HepG2 (cell line): ENCODE data around the gene RAB15. TPM values are rescaled to one million over a fixed set of nuclear protein-coding genes. Genes with fewer than 3 reads are reported as not detected.

Experiments
- AKAP8 ChIP-seq: sonication (generic); formaldehyde crosslinking; IDR thresholded peaks from 2 replicates; pipeline ENCODE4 v1.5.1; 2020; ENCODE audit warnings: mild to moderate bottlenecking, missing genetic modification reagents
- ARID3A ChIP-seq: IDR thresholded peaks from 2 replicates; pipeline ENCODE4 v1.6.1; 2012; ENCODE audit warnings: low read depth, low read length, improper control_type of control experiment
- CERS6 ChIP-seq: sonication (generic); formaldehyde crosslinking; IDR thresholded peaks from 2 replicates; pipeline ENCODE4 v1.5.0; 2020; ENCODE audit warnings: missing genetic modification reagents
- GMEB2 ChIP-seq: IDR thresholded peaks from 2 replicates; pipeline ENCODE4 v1.6.1; 2016; ENCODE audit warnings: missing biosample characterization, missing genetic modification reagents, low read depth
- KDM1A ChIP-seq: IDR thresholded peaks from 2 replicates; pipeline ENCODE4 v1.6.1; 2016; ENCODE audit warnings: missing compliant biosample characterization
- KLF15 ChIP-seq: sonication (generic); formaldehyde crosslinking; IDR thresholded peaks from 2 replicates; pipeline ENCODE4 v1.8.1; 2023; ENCODE audit warnings: borderline replicate concordance, mild to moderate bottlenecking, inconsistent platforms, missing genetic modification reagents, mixed read lengths
- LCORL ChIP-seq, 2 experiments: fragments of 450-650 bp in 1 of 2; sonication (generic) in 1 of 2; formaldehyde crosslinking in 1 of 2; IDR thresholded peaks; 2 replicates each; pipeline versions ENCODE4 v1.5.0 to v1.6.1; 2017 to 2020; ENCODE audit warnings: antibody characterized with exemption in 1 of 2, missing genetic modification reagents in 1 of 2
- NR2F1 ChIP-seq, 2 experiments: fragments of 450-650 bp in 1 of 2; formaldehyde crosslinking in 1 of 2; IDR thresholded peaks; 2 replicates each; pipeline versions ENCODE4 v1.5.0 to v1.6.1; 2016 to 2020; ENCODE audit warnings: mild to moderate bottlenecking in 1 of 2, missing compliant biosample characterization in 1 of 2, missing genetic modification reagents in 1 of 2, moderate library complexity in 1 of 2
- RAD21 ChIP-seq: fragments of 450-650 bp; formaldehyde crosslinking; IDR thresholded peaks from 2 replicates; pipeline ENCODE4 v1.5.0; 2020; ENCODE audit warnings: mild to moderate bottlenecking
- REPIN1 ChIP-seq: sonication (generic); formaldehyde crosslinking; IDR thresholded peaks from 2 replicates; pipeline ENCODE4 v1.8.0; 2022; ENCODE audit warnings: missing genetic modification reagents, low read depth, mild to moderate bottlenecking, borderline replicate concordance
- TFDP2 ChIP-seq: sonication (generic); formaldehyde crosslinking; IDR thresholded peaks from 2 replicates; pipeline ENCODE4 v1.4.0; 2020; ENCODE audit warnings: missing genetic modification reagents
- TOE1 ChIP-seq: sonication (generic); formaldehyde crosslinking; IDR thresholded peaks from 2 replicates; pipeline ENCODE4 v1.4.0; 2020; ENCODE audit warnings: mild to moderate bottlenecking, missing genetic modification reagents
- ZC3H4 ChIP-seq: sonication (generic); formaldehyde crosslinking; IDR thresholded peaks from 2 replicates; pipeline ENCODE4 v1.4.0; 2020; ENCODE audit warnings: missing genetic modification reagents, borderline replicate concordance
- ZHX1 ChIP-seq: sonication (generic); formaldehyde crosslinking; IDR thresholded peaks from 2 replicates; pipeline ENCODE4 v1.8.1; 2022; ENCODE audit warnings: low read depth, mild to moderate bottlenecking, missing genetic modification reagents
- ZMAT3 ChIP-seq: sonication (generic); formaldehyde crosslinking; conservative IDR thresholded peaks from 2 replicates; pipeline ENCODE4 v1.7.0; 2021; ENCODE audit warnings: missing genetic modification reagents
- ZNF562 ChIP-seq: sonication (generic); formaldehyde crosslinking; IDR thresholded peaks from 2 replicates; pipeline ENCODE4 v1.8.0; 2022; ENCODE audit warnings: missing genetic modification reagents, borderline replicate concordance
- ZNF740 ChIP-seq: sonication (generic); formaldehyde crosslinking; IDR thresholded peaks from 2 replicates; pipeline ENCODE4 v1.4.0; 2020; ENCODE audit warnings: missing genetic modification reagents
- polyA plus RNA-seq, 8 experiments: library from polyadenylated mRNA; depleted of rRNA in 3 of 8; stranded (reverse) in 7 of 8; unstranded in 1 of 8; fragments of >200 nt; fragmentation: Illumina TruSeq in 4 of 8; extraction: Trizol in 4 of 8; gene quantifications; 2 replicates each; pipeline versions ENCODE4 v1.2.1 to v1.2.3, GENCODE V29; 2011 to 2016; ENCODE audit warnings: low read depth in 4 of 8, missing spikeins in 1 of 8, mixed read lengths in 1 of 8; ENCODE audit not compliant: insufficient read depth in 1 of 8
- total RNA-seq, 5 experiments: library from RNA; depleted of rRNA; stranded (reverse); fragments of >200 nt; fragmentation: Illumina TruSeq; extraction: Trizol; gene quantifications; 2 replicates each; pipeline ENCODE4 v1.2.3, GENCODE V29; 2016; ENCODE audit warnings: low read depth in 1 of 5
- TF ChIP-seq, protein P1 (sequence below): sonication (generic); formaldehyde crosslinking; IDR thresholded peaks from 2 replicates; pipeline ENCODE4 v1.4.0; 2020; ENCODE audit warnings: mild to moderate bottlenecking, missing genetic modification reagents, borderline replicate concordance

The RAB15 gene
- total and polyA plus RNA-seq, 2 of the 13 experiments (the other 11 are each of a cell fraction or from before 2014, with no cell fraction given): 7.4 to 18.5 TPM

DNA sequence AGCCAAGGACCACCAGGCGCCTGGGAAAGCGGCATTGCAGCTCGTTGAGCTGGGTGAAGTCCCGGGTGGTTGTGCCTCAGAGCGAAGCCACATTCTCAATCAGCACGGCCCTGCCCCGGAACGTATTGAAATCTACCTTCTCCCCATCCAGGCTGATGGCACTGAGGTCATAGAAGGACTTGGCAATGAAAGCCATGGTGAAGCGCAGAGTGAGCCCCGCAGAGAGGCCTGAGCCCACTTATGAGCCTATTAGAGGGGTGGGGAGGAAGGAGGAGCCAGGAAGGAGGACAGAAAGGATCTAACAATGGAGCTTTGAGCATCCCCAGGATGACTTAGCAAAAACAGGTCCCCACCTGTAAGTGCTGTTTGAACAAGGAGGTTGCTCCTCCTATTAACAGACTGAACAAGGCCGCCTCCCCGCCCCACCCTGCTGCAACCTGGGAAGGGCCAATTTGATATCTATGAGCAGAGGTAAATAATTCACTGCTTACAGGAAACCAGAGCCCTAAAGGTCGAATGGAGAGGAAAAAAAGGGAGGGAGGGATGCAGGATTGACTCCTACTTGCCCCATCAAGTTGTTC, 29.5 kb downstream of the RAB15 start, which contains the start of gene GPX2 (continued):
- TF ChIP-seq, protein P1, sequence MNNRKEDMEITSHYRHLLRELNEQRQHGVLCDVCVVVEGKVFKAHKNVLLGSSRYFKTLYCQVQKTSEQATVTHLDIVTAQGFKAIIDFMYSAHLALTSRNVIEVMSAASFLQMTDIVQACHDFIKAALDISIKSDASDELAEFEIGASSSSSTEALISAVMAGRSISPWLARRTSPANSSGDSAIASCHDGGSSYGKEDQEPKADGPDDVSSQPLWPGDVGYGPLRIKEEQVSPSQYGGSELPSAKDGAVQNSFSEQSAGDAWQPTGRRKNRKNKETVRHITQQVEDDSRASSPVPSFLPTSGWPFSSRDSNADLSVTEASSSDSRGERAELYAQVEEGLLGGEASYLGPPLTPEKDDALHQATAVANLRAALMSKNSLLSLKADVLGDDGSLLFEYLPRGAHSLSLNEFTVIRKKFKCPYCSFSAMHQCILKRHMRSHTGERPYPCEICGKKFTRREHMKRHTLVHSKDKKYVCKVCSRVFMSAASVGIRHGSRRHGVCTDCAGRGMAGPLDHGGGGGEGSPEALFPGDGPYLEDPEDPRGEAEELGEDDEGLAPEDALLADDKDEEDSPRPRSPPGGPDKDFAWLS: no peak
- TF ChIP-seq ZMAT3: no peak
- TF ChIP-seq KDM1A (CRISPR knock-in tag): peak; percentile 85
- no peak for TF ChIP-seq TOE1
- TF ChIP-seq ZNF562 (CRISPR knock-in tag): no peak
- peak; percentile 45; the same call in 1 of the 2 replicates for TF ChIP-seq REPIN1
- TF ChIP-seq KLF15 (CRISPR knock-in tag): no peak
- no peak for TF ChIP-seq CERS6 (CRISPR knock-in tag)
- no peak for TF ChIP-seq ZHX1 (CRISPR knock-in tag)
- TF ChIP-seq ARID3A: peak; percentile 83
- peak in 1 of 2 experiments; percentile 37; a peak in 2 of 4 replicates for TF ChIP-seq NR2F1 (CRISPR knock-in tag; IDR thresholded peaks at IDR 0.05)
- TF ChIP-seq ZNF740: no peak
- no peak for TF ChIP-seq LCORL (IDR thresholded peaks at IDR 0.05)
- peak; percentile 76 for TF ChIP-seq LCORL (CRISPR knock-in tag; IDR thresholded peaks at IDR 0.05)
- 0 out of 2 replicates have a peak, but pooled peaks have one; percentile 47 for TF ChIP-seq AKAP8 (CRISPR knock-in tag)
- TF ChIP-seq ZC3H4 (CRISPR knock-in tag): peak; percentile 50; the same call in 1 of the 2 replicates
- TF ChIP-seq RAD21 (CRISPR knock-in tag): peak; percentile 8; the same call in 1 of the 2 replicates
- no peak for TF ChIP-seq GMEB2 (CRISPR knock-in tag)
- 0 out of 2 replicates have a peak, but pooled peaks have one; percentile 28 for TF ChIP-seq TFDP2 (CRISPR knock-in tag)
